Adipose tissue (tissue), 3 donors: ENCODE results near the gene PDE7B. TPM values are rescaled to one million over a fixed set of nuclear protein-coding genes. Genes with fewer than 3 reads are reported as not detected.

Source experiments
- H3K27ac ChIP-seq: one replicate; pipeline ENCODE4 v1.5.1; 2013; ENCODE audit warnings: low read depth, low read length
- WGBS, 3 donors: extraction: QIAGEN DNeasy Blood & Tissue Kit; methylation state at CpG; one replicate each; pipeline ENCODE4 v1.1.7; 2013; 5-methylcytosine and 5-hydroxymethylcytosine counted together
- polyA plus RNA-seq, 3 donors: library from polyadenylated mRNA; stranded (reverse); fragments of 200-250 nt; gene quantifications; one replicate each; pipeline ENCODE4 v1.2.3, GENCODE V29; 2013
- donor health status: healthy with polysubstance abuse.
- donor health status: Bipolar disorder and iron deficiency.
- donor health status: healthy.

The PDE7B gene
- polyA plus RNA-seq, 3 donors, result 0.38 to 2.6 (median 1.9) TPM

- H3K27ac ChIP-seq, result no peak overlapping the region
- WGBS, 3 donors, result 71 to 85% (median 77%) methylated on average over 4 of the region's 4 CpGs
Measured at GRCh38 chr6:136036601-136037000, 185.1 kb downstream of the PDE7B start.

GRCh38 chr6:136037242-136037875 lies 185.9 kb downstream of the PDE7B start:
- 38 to 61% (median 51%) methylated on average over 8 of the region's 8 CpGs for WGBS, 3 donors
- no peak overlapping the region for H3K27ac ChIP-seq

DNA sequence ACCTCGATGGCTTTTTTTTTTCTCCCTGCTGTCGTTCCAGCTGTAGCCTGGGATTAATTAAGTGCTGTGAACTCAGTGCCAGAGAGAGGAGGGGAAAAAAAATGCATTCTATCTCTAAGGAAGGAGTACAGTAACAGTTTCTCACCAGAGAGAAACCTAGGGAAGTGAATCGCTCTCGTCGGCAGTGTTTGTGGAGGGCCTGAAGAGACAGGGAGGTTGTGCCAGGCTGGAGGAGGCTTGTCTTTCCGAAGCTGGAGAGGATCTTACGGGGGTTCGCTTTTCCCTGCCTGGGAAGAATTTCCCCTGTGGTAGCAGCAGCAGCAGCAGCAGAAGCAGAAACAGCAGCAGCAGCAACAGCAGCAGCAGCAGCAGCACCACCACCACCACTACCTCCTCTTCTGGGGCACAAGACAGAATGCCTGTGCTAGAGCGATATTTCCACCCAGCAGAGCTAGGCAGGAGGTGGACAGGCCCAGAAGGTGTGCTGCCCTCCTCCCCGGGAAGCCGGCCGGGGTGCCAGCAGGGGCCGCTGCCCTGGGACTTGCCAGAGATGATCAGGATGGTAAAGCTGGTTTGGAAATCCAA lies 186.5 kb downstream of the PDE7B start:
- WGBS, 3 donors, result 22 to 27% (median 23%) methylated on average over 13 of the region's 13 CpGs
- no peak overlapping the region for H3K27ac ChIP-seq

DNA sequence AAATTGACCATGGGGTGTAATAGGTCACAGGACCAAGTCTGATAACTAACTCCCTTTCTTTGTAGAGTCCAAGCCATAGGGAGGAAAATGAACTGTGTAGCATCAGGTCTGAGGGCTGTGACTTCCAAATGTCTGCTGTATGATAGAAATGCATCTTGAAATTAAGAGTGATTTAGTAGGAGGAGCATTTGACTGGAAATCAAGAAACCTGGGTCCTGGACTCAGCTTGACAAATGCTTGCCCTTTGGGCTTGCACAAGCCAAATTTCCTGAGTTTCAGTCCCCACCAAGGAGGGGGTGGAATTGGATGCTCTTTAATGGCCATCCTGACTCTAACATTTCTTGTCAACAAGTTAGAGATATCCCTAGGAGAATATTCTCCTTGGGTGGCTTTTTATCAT lies 187.0 kb downstream of the PDE7B start:
- H3K27ac ChIP-seq, result no peak overlapping the region

DNA sequence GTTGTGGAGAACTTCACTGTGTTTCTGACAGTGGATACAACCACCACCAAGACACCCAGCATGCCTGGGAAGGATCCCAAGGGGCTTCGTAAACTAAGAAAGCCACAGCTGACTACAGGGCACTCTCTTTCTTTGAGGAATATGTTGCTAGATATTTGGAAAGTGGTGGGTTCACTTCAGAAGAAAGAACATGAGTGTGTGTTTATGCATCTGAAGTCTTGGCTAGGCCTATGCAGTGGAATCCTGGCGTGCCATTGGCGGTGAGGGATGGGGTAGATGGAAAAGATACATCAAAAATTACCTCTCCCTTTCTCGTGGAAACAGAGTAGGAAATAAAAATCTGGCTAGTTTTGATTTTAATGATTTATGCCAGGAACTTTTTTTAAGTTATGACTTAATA lies 187.7 kb downstream of the PDE7B start:
- WGBS, 3 donors, result 64 to 76% (median 66%) methylated on average over 4 of the region's 4 CpGs
- no peak overlapping the region for H3K27ac ChIP-seq

- no peak overlapping the region for H3K27ac ChIP-seq
- WGBS, 3 donors, result 29 to 69% (median 34%) methylated on average over 1 of the region's 1 CpG
Measured at GRCh38 chr6:136050475-136050874, 199.0 kb downstream of the PDE7B start.

GRCh38 chr6:136051140-136051775 lies 199.8 kb downstream of the PDE7B start:
- 30 to 40% (median 40%) methylated on average over 12 of the region's 12 CpGs for WGBS, 3 donors
- no peak overlapping the region for H3K27ac ChIP-seq

DNA sequence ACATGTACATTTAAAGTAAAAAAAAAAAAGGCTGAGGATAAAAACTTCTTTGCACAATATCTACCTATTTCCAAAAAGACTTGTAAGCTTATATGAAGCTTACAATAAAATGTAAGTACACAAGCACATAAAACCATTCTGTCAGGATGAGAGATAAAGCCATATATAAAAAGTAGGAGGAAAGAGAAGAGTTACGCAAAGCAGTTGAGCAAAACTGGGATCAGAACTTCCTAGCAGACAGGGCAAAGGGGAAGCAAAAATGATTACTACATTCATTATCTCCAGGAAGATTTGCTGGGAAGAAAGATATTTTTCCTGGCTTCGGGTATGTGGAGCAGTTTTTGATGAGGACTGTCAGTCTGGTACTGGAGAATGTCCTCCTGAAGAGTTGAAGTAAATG lies 200.5 kb downstream of the PDE7B start:
- WGBS, 3 donors, result 73 to 86% (median 78%) methylated on average over 2 of the region's 2 CpGs
- no peak overlapping the region for H3K27ac ChIP-seq

- WGBS, 3 donors, result 59 to 95% (median 77%) methylated on average over 1 of the region's 1 CpG
- no peak overlapping the region for H3K27ac ChIP-seq
Measured at GRCh38 chr6:136058852-136059251, 207.4 kb downstream of the PDE7B start.

GRCh38 chr6:136059308-136059707 lies 207.8 kb downstream of the PDE7B start:
- WGBS, 3 donors, result 41 to 54% (median 51%) methylated on average over 6 of the region's 6 CpGs
- no peak overlapping the region for H3K27ac ChIP-seq

GRCh38 chr6:136060052-136060451 lies 208.6 kb downstream of the PDE7B start:
- no peak overlapping the region for H3K27ac ChIP-seq

GRCh38 chr6:136060759-136061158 lies 209.3 kb downstream of the PDE7B start:
- H3K27ac ChIP-seq, result no peak overlapping the region

GRCh38 chr6:136061701-136062100 lies 210.2 kb downstream of the PDE7B start:
- WGBS, 3 donors, result 91 to 98% (median 96%) methylated on average over 5 of the region's 5 CpGs
- no peak overlapping the region for H3K27ac ChIP-seq

- WGBS, 3 donors, result 89 to 94% (median 92%) methylated on average over 3 of the region's 3 CpGs
Measured at GRCh38 chr6:136063096-136063495, 211.6 kb downstream of the PDE7B start.

GRCh38 chr6:136066005-136066404 lies 214.5 kb downstream of the PDE7B start:
- H3K27ac ChIP-seq, result no peak overlapping the region
- WGBS, 3 donors, result 65 to 81% (median 71%) methylated on average over 3 of the region's 3 CpGs

More at GRCh38 chr6:136063096-136063495, 211.6 kb downstream of the PDE7B start:
- no peak overlapping the region for H3K27ac ChIP-seq

GRCh38 chr6:136067731-136068341 lies 216.3 kb downstream of the PDE7B start:
- H3K27ac ChIP-seq, result no peak overlapping the region
- 58 to 79% (median 77%) methylated on average over 10 of the region's 10 CpGs for WGBS, 3 donors

DNA sequence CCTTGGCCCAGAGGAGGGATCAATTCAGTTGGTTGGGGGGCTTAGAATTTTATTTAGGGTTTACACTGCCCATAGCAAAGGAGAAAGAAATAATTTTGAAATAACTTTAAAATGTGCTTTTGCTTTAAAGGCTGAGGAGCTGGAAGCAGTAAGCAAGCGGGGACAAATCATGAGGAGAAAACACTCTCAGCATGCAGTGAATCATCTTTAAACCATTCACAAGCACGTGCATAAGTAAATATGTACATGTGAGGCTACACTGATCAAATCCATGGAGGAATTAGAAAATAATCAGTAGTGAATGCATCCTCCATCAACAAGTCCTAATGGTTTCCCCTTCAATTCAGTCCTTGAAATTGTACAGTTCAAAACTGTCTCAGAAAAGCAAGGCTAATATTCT lies 217.6 kb downstream of the PDE7B start:
- 53 to 65% (median 59%) methylated on average over 2 of the region's 2 CpGs for WGBS, 3 donors
- no peak overlapping the region for H3K27ac ChIP-seq

GRCh38 chr6:136070815-136071214 lies 219.3 kb downstream of the PDE7B start:
- H3K27ac ChIP-seq, result no peak overlapping the region
- WGBS, 3 donors, result 87 to 96% (median 92%) methylated on average over 5 of the region's 5 CpGs

DNA sequence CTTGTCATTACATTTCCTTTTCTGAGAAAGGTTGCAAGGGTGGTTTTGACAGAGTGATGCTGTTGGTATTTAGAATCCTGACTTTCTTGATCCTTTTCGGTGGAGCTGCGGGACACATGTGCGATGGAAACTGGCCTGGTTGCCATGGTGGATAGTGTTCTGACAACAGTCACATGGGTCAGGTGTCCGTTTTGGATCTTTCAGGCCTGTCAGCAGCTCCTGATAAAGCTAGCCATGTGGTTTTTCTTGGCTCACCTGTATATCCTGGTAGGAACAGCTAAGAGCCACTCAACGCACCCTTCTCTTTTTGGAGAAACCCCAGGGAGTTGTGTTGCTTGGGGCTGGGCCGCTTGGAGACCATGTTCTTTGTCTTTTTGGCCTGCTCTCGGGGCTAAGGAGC lies 221.2 kb downstream of the PDE7B start:
- 95 to 97% (median 97%) methylated on average over 7 of the region's 7 CpGs for WGBS, 3 donors

GRCh38 chr6:136073216-136073615 lies 221.7 kb downstream of the PDE7B start:
- 89 to 93% (median 93%) methylated on average over 5 of the region's 5 CpGs for WGBS, 3 donors
- H3K27ac ChIP-seq, result no peak overlapping the region

More for the DNA sequence above, 221.2 kb downstream of the PDE7B start:
- no peak overlapping the region for H3K27ac ChIP-seq
